Right ventricle myocardium inferior (tissue), 1 donor: ENCODE data around the gene STX7. TPM values are rescaled to one million over a fixed set of nuclear protein-coding genes. Genes with fewer than 3 reads are reported as not detected.

Experiments
- ATAC-seq: fragments of 200-7000 bp; cut with Tn5 transposase; one replicate; pipeline ENCODE4 v1.9.1; 2020; ENCODE audit warnings: mild to moderate bottlenecking, moderate library complexity
- DNase-seq: peaks from one replicate; pipeline ENCODE4 v3.0.0; 2021; ENCODE audit errors: missing footprints
- intact Hi-C: fragments of 100-400 bp; cut with DNase I; formaldehyde crosslinking; loops from one replicate; pipeline ENCODE4 v1.11.0; 2022
- total RNA-seq: library from RNA; stranded (reverse); fragmentation: NEBNext Ultra II Directional; extraction: Animal tissue kit (Norgen Biotek cat#: 25700); gene quantifications from one replicate; pipeline ENCODE4 v1.2.1, GENCODE V29; 2021
- donor health status: DM: no; HTN: yes; CAD: no; lungs with severe emphysema.

STX7 gene
- total RNA-seq, 1 donor from 2014 or later = 53.3 TPM

- DNase-seq (no peak), ATAC-seq (peak; percentile 80)
- intact Hi-C loops = loop anchor here (2.0 to 5.0 kb wide), 2 partner anchors 183 to 202 kb away; no protein-coding TSS in a partner anchor
Observed at GRCh38 chr6:132483779-132484679, 28.9 kb downstream of the STX7 start.

GRCh38 chr6:132482581-132482980, 30.3 kb downstream of the STX7 start:
- intact Hi-C loops = loop anchor here (5.0 kb wide), 1 partner anchor 200 kb away; no protein-coding TSS in a partner anchor
- DNase-seq (no peak), ATAC-seq (no peak)

GRCh38 chr6:132481189-132481588, 31.7 kb downstream of the STX7 start:
- intact Hi-C loops = loop anchor here (5.0 kb wide), 1 partner anchor 199 kb away; no protein-coding TSS in a partner anchor
- DNase-seq (no peak), ATAC-seq (no peak)

DNA sequence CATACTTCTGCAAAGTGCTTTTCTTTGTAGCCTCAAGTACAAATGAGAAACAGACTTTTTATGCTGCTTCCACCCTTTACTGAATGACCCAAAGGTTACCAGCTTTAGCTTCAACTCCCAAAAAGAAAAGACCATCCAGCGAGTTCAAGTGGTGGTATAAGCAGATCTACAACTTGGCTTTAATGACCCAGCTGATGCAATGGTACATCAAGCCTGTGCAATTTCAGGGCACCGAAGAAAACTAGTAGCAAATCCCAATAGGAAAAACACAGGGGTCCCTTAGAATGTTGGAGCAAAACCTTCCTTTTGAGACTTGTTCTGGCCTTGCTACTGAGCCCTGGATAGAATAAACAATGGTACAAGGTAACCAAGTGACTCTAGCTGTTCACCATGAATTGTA, 33.8 kb downstream of the STX7 start:
- no peak for ATAC-seq
- intact Hi-C loops = no loop called here
- no peak for DNase-seq

DNA sequence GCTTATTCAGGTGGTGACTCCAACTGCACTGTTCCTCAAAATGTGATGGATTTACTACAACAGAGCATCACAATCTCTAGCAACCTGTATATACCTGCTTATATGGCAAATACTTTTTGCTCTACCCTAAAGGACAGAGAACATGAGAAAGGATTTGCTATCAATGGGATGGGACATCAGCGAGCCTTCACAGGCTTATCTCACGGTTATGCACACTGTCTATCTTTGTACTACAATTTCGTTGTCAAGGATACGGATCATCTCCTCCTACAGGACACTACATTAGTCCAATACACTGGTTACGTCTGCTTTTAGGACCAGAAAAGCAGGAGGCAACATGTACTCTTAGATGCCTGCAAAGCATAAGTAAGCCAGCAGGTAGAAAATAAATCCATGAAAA, 34.2 kb downstream of the STX7 start:
- intact Hi-C loops = no loop called here
- no peak for DNase-seq
- ATAC-seq = no peak

DNA sequence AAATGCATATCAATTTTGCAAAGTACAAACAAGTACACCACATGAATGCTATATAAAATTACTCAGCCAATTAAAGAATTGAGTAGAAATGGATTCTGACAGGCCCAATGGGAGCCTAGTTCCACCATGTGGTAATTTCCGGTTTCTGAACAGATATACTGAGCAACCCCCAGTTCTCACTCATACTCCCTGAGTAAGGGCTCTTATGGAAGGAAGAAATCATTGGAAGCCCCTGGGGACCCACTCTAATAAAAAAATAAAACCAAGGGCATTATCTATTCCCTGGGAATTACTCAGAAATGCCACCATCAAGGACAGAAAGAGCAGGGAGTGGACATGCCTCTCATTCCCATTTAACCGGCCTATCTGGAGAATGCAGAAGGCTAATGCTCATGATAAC, 34.6 kb downstream of the STX7 start:
- intact Hi-C loops = no loop called here
- DNase-seq (no peak), ATAC-seq (no peak)

DNA sequence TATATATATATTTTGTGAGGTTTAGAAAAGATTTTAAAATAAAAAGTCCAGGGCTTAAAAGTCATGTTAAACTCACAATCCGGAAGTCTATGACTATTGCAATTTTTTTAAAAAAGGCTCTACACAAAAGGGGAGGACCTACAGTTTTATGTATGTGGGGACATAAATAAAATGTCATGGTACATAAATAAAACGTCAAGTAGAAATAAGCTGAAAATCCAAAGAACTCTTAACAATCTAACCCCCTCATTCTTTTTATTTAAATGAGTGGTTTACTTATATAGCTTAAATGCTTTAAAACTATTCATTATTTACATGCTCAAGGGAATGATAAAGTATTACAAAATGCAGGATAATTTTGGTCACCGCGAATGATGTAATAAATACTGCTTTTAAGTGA, 36.2 kb downstream of the STX7 start:
- ATAC-seq (no peak), DNase-seq (no peak)
- intact Hi-C loops = no loop called here

DNA sequence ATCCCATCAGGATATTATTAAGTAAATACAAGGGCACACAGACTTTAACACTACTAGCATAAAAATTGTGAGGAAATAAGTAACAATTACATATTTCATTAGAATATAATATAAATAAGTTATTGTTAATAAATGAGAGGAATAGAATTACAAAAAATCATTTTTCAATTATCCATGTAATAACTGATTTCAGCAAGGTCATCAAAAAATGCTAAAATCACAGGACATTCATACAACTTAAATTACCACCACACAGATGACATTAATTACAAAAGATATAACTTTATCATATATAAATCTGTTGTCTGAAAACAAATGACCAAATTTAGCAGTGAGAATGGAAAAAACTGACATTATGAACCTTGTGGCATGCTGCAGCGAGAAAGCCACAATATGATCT, 37.0 kb downstream of the STX7 start:
- DNase-seq (no peak), ATAC-seq (no peak)
- intact Hi-C loops = no loop called here

GRCh38 chr6:132471787-132472186, 41.1 kb downstream of the STX7 start:
- DNase-seq = no peak
- ATAC-seq = no peak
- intact Hi-C loops = no loop called here

DNA sequence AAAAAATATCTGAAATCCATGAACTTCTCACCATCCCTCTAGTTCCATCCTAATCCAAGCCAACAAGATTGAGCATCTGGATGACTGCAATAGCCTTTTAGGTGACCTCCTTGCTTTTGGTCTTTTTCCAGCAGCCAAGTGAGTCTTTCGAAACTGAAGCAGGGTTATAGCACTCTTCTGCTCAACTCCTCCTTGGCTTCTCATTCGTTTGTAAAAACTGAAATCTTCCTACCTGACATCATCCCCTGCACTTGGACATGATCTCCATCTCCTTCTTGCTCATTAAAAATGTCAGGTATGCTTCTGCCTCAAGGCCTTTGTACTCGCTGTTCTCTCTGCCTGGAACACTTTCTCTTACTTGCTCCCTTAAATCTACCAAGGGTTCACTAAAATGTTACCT, 46.0 kb downstream of the STX7 start:
- no peak for DNase-seq
- intact Hi-C loops = no loop called here
- no peak for ATAC-seq

DNA sequence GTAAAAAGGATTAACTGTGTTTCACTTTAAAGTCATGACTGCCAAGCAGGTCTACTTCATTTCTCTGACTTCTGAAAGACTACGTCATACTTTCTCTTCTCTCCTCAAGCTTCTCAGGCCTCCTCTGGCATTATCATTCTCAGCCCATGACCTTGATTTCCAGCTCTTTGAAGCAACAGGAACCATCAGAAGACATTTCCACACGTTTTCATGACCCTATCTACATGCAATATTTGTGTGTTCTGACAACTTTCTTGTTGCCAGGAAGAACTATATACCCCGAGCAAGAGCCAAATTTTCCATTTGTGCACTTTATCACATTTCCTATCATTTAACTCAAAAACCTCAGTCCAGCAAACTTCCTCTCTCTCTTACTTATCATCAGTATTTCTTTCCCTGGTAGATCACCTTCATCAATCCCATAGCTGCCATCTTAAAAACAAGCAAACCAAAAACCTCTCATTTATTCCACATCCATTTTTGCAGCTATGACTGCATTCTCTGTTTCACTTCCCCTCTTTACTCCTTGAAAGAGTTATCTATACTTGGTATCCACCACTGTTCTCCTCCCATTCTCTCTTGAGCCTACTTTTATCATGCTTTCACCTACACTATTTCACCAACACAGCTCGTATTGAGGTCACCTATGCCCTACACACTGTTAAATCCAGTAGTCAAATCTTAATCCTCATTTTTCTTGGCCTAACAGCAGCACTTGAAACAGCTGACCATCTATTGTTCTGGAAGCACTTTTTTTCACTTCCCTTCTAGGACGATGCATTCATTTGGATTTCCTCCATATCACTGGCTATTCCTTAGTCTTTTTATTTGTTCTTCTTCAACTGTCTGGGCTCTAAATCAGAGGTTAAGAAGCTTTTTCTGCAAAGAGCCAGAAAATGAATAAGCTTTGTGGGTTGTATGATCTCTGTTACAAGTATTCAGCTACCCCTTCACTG, 47.1 kb downstream of the STX7 start:
- no peak for ATAC-seq
- no peak for DNase-seq
- intact Hi-C loops = no loop called here

DNA sequence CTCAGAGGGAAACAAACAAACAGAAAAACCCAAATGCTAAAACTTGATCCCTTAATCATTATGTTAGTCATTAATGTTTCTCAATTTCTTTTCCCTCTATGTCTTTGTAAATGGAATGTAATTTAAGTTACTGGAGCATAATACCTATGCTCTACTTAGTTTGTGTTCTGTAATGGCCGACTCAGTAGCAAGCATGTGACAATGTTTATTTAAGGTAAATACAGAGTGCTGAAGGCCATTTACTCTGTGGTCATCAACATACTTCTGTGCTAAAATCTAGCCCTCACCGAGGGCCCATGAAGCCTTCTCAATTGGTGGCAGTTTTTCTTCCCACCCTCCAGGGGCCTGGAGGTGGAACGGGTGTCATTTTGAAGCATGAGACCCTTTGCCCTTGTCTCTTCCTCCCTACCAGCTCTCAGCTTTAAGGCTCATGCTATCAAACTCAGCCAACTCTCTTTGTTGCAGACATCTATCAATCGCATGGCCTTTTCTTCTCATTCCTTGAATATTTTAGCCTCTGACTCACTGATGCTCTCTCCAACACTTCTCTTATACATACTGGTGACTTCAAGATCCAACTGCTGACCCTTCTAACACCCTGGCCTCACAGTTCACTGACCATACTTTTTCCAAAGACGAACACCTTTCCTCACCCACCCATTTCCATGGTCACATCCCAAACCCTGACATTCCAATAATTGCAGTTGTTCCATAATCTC, 48.2 kb downstream of the STX7 start:
- no peak for ATAC-seq
- no peak for DNase-seq
- intact Hi-C loops = no loop called here

DNA sequence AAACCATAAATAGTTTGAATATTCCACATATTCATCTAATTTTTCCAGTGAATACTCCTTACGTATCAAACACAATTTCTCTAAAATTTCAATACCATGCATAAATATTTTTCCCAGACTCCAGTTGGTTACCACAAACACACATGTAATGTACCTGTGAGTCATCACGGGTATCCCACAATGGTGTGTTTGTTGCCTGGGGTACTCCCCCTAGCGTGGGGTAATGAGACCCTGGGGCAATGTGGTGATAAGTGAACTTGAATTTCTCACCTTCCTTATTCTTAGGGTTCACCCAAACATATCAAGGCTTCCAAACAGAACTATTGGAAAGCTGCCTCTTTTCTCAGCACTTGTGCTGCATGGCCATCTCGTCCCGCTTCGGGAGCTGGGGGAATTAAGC, 51.0 kb downstream of the STX7 start:
- DNase-seq (no peak), ATAC-seq (no peak)
- intact Hi-C loops = no loop called here

DNA sequence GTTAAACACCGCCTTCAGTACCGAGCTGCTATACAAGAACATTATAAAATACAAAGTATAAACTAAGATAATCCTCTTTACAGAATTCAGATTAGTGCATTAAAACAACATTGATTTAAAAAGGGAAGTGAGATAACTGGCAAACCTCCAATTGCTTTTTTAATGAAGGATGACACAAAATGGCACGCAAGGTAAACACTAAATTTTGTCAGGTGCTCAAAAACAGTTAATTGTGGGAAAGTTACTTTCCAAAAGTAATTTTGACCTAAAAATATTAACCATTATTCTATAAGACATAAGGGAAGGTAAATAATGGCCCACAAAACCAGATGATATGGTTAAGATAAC, 53.3 kb downstream of the STX7 start:
- no peak for ATAC-seq
- intact Hi-C loops = no loop called here

DNA sequence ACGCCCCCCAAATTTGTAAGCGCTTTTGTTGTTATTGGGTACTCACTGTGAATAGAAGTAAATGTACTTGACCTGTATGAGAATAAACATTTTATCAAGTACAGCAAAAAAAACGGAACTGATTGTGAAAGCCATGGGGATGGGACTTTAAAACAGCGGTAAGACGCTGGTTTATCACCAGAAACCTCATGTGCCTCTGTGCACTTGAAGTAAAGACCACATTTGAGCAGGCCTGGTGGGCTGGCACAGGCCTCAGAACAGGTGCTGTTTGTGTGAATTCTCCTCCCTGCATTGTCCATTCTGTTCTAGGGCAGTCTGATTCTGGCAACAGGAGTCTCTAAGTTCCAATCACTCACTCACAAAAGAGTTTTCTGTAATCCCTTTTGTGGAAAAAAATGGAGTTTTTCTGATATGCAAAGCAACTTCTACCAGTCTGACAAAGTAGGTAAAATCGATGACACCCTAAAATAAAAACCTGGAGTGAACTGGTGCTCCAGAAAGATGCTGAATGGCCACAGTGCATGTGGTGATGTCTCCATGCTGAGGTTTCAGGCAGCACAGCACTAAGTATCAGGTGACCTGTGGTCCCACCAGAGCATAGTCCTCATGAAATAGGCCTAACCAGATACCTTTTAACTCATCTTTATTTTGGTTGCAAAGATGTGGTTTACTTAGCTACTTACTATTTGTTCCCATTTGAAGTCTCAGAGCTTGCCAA, 53.9 kb downstream of the STX7 start:
- intact Hi-C loops = no loop called here
- no peak for ATAC-seq

More for the DNA sequence above, 53.3 kb downstream of the STX7 start:
- DNase-seq = no peak

DNA sequence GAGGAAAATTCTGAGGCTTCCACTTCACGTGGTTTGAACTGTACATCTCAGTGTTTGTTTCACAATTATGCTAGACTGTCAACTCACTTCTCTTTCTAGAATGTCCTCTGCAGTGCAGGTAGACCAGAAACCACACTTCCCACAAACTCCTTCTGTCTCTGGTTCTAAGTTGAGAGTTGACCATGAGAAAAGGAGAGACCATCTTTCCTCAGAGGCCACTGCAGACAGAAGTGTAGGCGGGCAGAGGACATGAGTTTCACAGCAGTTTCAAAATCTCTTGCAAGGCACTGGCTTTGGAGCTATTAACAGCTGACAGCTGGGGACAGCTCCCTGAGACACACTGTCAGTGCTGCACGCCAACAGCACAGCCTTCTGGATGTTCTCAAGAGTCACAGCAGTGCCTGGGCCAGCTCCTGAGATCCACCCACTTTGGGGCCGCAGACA, 56.2 kb downstream of the STX7 start:
- DNase-seq (peak; percentile 68), ATAC-seq (peak; percentile 96)
- intact Hi-C loops = no loop called here

More for the DNA sequence above, 53.9 kb downstream of the STX7 start:
- no peak for DNase-seq

GRCh38 chr6:132446855-132447241, 66.1 kb downstream of the STX7 start:
- no peak for DNase-seq
- intact Hi-C loops = no loop called here
- ATAC-seq = no peak

GRCh38 chr6:132446141-132446854, 66.6 kb downstream of the STX7 start:
- no peak for DNase-seq
- ATAC-seq = no peak
- intact Hi-C loops = no loop called here
